Tibial nerve (tissue), 4 donors: ENCODE data around the gene LAMB1. TPM values are rescaled to one million over a fixed set of nuclear protein-coding genes. Genes with fewer than 3 reads are reported as not detected.
A peak's percentile ranks its signal among the peaks of the same experiment; 100 is the strongest.

Experiments
- DNase-seq, 2 donors: peaks; one replicate each; pipeline ENCODE4 v3.0.0-alpha.2; 2019; ENCODE audit warnings: low spot score in 2 of 2
- H3K27ac ChIP-seq, 4 donors: fragments of 200-600 bp; sonication (generic) in 3 of 4; one replicate each; pipeline ENCODE4 v1.5.1; 2017 to 2019; ENCODE audit warnings: mild to moderate bottlenecking in 1 of 4
- H3K27me3 ChIP-seq, 2 donors: fragments of 200-600 bp; sonication (generic) in 1 of 2; one replicate each; pipeline versions ENCODE4 v1.5.1 to v1.6.0; 2017 to 2019
- H3K36me3 ChIP-seq, 3 donors: fragments of 200-600 bp; sonication (generic); one replicate each; pipeline ENCODE4 v1.5.1; 2018 to 2019
- H3K4me1 ChIP-seq, 4 donors: fragments of 200-600 bp; sonication (generic) in 3 of 4; one replicate each; pipeline ENCODE4 v1.5.1; 2017 to 2019
- H3K4me3 ChIP-seq, 4 donors: fragments of 200-600 bp; sonication (generic) in 3 of 4; one replicate each; pipeline ENCODE4 v1.5.1; 2017 to 2019; ENCODE audit warnings: mild to moderate bottlenecking in 1 of 4, moderate library complexity in 1 of 4
- H3K9me3 ChIP-seq, 4 donors: fragments of 200-600 bp; sonication (generic) in 3 of 4; one replicate each; pipeline ENCODE4 v1.5.1; 2017 to 2019
- EP300 ChIP-seq, 2 donors: sonication (generic); formaldehyde crosslinking; IDR thresholded peaks; one replicate each; pipeline ENCODE4 v1.6.1; 2017; ENCODE audit warnings: antibody characterized with exemption in 2 of 2, mild to moderate bottlenecking in 1 of 2
- POLR2A ChIP-seq, 2 donors: fragments of 450-650 bp; IDR thresholded peaks; one replicate each; pipeline ENCODE4 v1.6.1; 2017; ENCODE audit warnings: antibody characterized with exemption in 2 of 2, mild to moderate bottlenecking in 2 of 2, moderate library complexity in 2 of 2
- WGBS, 2 donors: methylation state at CpG; one replicate each; pipeline ENCODE4 v1.1.5; 2018; 5-methylcytosine and 5-hydroxymethylcytosine counted together
- total RNA-seq, 4 donors: library from RNA; depleted of rRNA; stranded (reverse); fragments of >200 nt; gene quantifications; one replicate each; pipeline ENCODE4 v1.1.0, GENCODE V29; 2016
- TF ChIP-seq, protein P1 (sequence below), 5 experiments: fragments of 200-600 bp in 3 of 5; fragments of 450-650 bp in 2 of 5; sonication (generic) in 3 of 5; IDR thresholded peaks; one replicate each; pipeline ENCODE4 v1.5.1; 2016 to 2019; ENCODE audit warnings: antibody characterized with exemption in 5 of 5, mild to moderate bottlenecking in 3 of 5, moderate library complexity in 2 of 5

Gene LAMB1
- total RNA-seq, 4 donors from 2014 or later: 232 to 563 (median 357) TPM

GRCh38 chr7:108009873-108010272 is 6.9 kb upstream of the LAMB1 start:
- Histone ChIP-seq H3K36me3 (no peaks in the 10 kb centered on the region), H3K4me3 (no peak overlapping the region), H3K9me3 (no peaks in the 10 kb centered on the region), H3K4me1 (no peaks in the 10 kb centered on the region), H3K27me3 (no peaks in the 10 kb centered on the region), H3K27ac (no peak overlapping the region)
- no peak for DNase-seq
- TF ChIP-seq, protein P1, sequence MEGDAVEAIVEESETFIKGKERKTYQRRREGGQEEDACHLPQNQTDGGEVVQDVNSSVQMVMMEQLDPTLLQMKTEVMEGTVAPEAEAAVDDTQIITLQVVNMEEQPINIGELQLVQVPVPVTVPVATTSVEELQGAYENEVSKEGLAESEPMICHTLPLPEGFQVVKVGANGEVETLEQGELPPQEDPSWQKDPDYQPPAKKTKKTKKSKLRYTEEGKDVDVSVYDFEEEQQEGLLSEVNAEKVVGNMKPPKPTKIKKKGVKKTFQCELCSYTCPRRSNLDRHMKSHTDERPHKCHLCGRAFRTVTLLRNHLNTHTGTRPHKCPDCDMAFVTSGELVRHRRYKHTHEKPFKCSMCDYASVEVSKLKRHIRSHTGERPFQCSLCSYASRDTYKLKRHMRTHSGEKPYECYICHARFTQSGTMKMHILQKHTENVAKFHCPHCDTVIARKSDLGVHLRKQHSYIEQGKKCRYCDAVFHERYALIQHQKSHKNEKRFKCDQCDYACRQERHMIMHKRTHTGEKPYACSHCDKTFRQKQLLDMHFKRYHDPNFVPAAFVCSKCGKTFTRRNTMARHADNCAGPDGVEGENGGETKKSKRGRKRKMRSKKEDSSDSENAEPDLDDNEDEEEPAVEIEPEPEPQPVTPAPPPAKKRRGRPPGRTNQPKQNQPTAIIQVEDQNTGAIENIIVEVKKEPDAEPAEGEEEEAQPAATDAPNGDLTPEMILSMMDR (IDR thresholded peaks at IDR 0.05): no peak
- TF ChIP-seq POLR2A (IDR thresholded peaks at IDR 0.05) (no peak), EP300 (IDR thresholded peaks at IDR 0.05) (no peak)
- 92 to 93% methylated on average over 4 of the region's 4 CpGs for WGBS, 2 donors

- Histone ChIP-seq H3K9me3 (no peaks in the 10 kb centered on the region), H3K4me1 (peaks cover 0 to 9% (median 6%) of the 10 kb centered on the region in 4 donors), H3K27me3 (no peaks in the 10 kb centered on the region), H3K4me3 (no peak overlapping the region), H3K36me3 (no peaks in the 10 kb centered on the region), H3K27ac (no peak overlapping the region)
- no peak for DNase-seq
- TF ChIP-seq EP300 (IDR thresholded peaks at IDR 0.05) (no peak), POLR2A (IDR thresholded peaks at IDR 0.05) (no peak)
- TF ChIP-seq, protein P1 (IDR thresholded peaks at IDR 0.05): no peak
These were observed 5.9 kb upstream of the LAMB1 start for GRCh38 chr7:108008827-108009226.

GRCh38 chr7:108008240-108008639 is 5.3 kb upstream of the LAMB1 start:
- H3K4me1 ChIP-seq: peaks cover 0 to 15% (median 10%) of the 10 kb centered on the region in 4 donors
- no peaks in the 10 kb centered on the region for H3K36me3 ChIP-seq
- no peak overlapping the region for H3K27ac ChIP-seq
- no peaks in the 10 kb centered on the region for H3K27me3 ChIP-seq
- H3K4me3 ChIP-seq: no peak overlapping the region
- no peak for DNase-seq
- 86% methylated on average over 4 of the region's 4 CpGs for WGBS, 2 donors
- no peak for TF ChIP-seq POLR2A (IDR thresholded peaks at IDR 0.05)
- TF ChIP-seq, protein P1 (IDR thresholded peaks at IDR 0.05): no peak
- TF ChIP-seq EP300 (IDR thresholded peaks at IDR 0.05): no peak
- no peaks in the 10 kb centered on the region for H3K9me3 ChIP-seq

- Histone ChIP-seq H3K4me1 (peaks cover 0 to 17% (median 11%) of the 10 kb centered on the region in 4 donors), H3K9me3 (no peaks in the 10 kb centered on the region), H3K4me3 (no peak overlapping the region), H3K27ac (peak overlapping the region in 1 of 4 donors; percentile 16), H3K36me3 (no peaks in the 10 kb centered on the region), H3K27me3 (no peaks in the 10 kb centered on the region)
- DNase-seq: no peak
- WGBS, 2 donors: 38 to 40% methylated on average over 3 of the region's 3 CpGs
- no peak for TF ChIP-seq POLR2A (IDR thresholded peaks at IDR 0.05)
- TF ChIP-seq, protein P1 (IDR thresholded peaks at IDR 0.05): no peak
- TF ChIP-seq EP300 (IDR thresholded peaks at IDR 0.05): no peak
These were observed 4.8 kb upstream of the LAMB1 start for GRCh38 chr7:108007762-108008161.

- Histone ChIP-seq H3K9me3 (no peaks in the 10 kb centered on the region), H3K4me1 (peaks cover 0 to 17% (median 11%) of the 10 kb centered on the region in 4 donors), H3K4me3 (no peak overlapping the region), H3K27ac (peak overlapping the region in 1 of 4 donors; percentile 16), H3K27me3 (no peaks in the 10 kb centered on the region), H3K36me3 (no peaks in the 10 kb centered on the region)
- TF ChIP-seq EP300 (IDR thresholded peaks at IDR 0.05): no peak
- TF ChIP-seq POLR2A (IDR thresholded peaks at IDR 0.05): no peak
- TF ChIP-seq, protein P1 (IDR thresholded peaks at IDR 0.05): no peak
- no peak for DNase-seq
- WGBS, 2 donors: 50% methylated on average over 3 of the region's 3 CpGs
These were observed 4.3 kb upstream of the LAMB1 start for GRCh38 chr7:108007261-108007660.
